ENCODE measurements around the gene BLVRB.

- no peak for TF ChIP-seq YY1 (IDR thresholded peaks at IDR 0.05; ENCODE audit: low read depth)
- no peak for TF ChIP-seq TAF1 (IDR thresholded peaks at IDR 0.05; ENCODE audit: low read depth)
- TF ChIP-seq, protein P1, sequence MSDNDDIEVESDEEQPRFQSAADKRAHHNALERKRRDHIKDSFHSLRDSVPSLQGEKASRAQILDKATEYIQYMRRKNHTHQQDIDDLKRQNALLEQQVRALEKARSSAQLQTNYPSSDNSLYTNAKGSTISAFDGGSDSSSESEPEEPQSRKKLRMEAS (IDR thresholded peaks at IDR 0.05) = no peak
These were observed 1.6 kb upstream of the BLVRB start, which contains the start of gene SPTBN4 for GRCh38 chr19:40466985-40467734.

Data from Ishikawa (cell line).